GM12872 (cell line): ENCODE measurements around the gene TMEM163.

Experiments
- CTCF ChIP-seq: IDR thresholded peaks from 3 replicates; pipeline ENCODE4 v1.5.1; 2011; ENCODE audit warnings: low read depth, mild to moderate bottlenecking, low read length, moderate library complexity; ENCODE audit not compliant: insufficient read depth

The TMEM163 gene

GRCh38 chr2:134482766-134483340 is 235.9 kb downstream of the TMEM163 start:
- no peak for TF ChIP-seq CTCF

GRCh38 chr2:134482131-134482723 is 236.6 kb downstream of the TMEM163 start:
- TF ChIP-seq CTCF = no peak

- TF ChIP-seq CTCF = no peak
Observed at GRCh38 chr2:134479696-134480330, 239.0 kb downstream of the TMEM163 start.

GRCh38 chr2:134470561-134471168 is 248.1 kb downstream of the TMEM163 start:
- no peak for TF ChIP-seq CTCF

GRCh38 chr2:134469516-134470115 is 249.2 kb downstream of the TMEM163 start:
- TF ChIP-seq CTCF = no peak

GRCh38 chr2:134468776-134469175 is 250.0 kb downstream of the TMEM163 start:
- TF ChIP-seq CTCF = no peak

- TF ChIP-seq CTCF = no peak
Observed at GRCh38 chr2:134468164-134468563, 250.6 kb downstream of the TMEM163 start.
